SU-DHL-6 (cell line): Measurements from ENCODE around the gene TOR4A.

Source experiments
- H2AFZ ChIP-seq: fragments of 200-600 bp; sonication (generic); 2 replicates; pipeline ENCODE4 v1.6.1; 2014; ENCODE audit warnings: low read depth, mild to moderate bottlenecking, moderate library complexity, mixed read lengths, antibody characterized with exemption, low read length; ENCODE audit not compliant: severe bottlenecking
- H3F3A ChIP-seq: fragments of 200-600 bp; shearing (Covaris generic); 2 replicates; pipeline ENCODE4 v1.6.0; 2016; ENCODE audit warnings: antibody characterized with exemption, mild to moderate bottlenecking; ENCODE audit not compliant: insufficient read depth
- H3K27ac ChIP-seq: fragments of 200-600 bp; sonication (generic); 2 replicates; pipeline ENCODE4 v1.5.1; 2016; ENCODE audit warnings: low read depth, mild to moderate bottlenecking, low read length, moderate library complexity, mixed read lengths
- H3K27me3 ChIP-seq: fragments of 200-600 bp; sonication (generic), shearing (Covaris generic); 2 replicates; pipeline ENCODE4 v1.6.0; 2014; ENCODE audit warnings: mild to moderate bottlenecking, low read length
- H3K36me3 ChIP-seq: fragments of 200-600 bp; sonication (generic); 2 replicates; pipeline ENCODE4 v1.6.1; 2014; ENCODE audit warnings: mild to moderate bottlenecking, low read length, mixed read lengths
- H3K4me2 ChIP-seq: fragments of 300-600, 200-600 bp; shearing (Covaris generic), sonication (generic); 2 replicates; pipeline ENCODE4 v1.6.0; 2014; ENCODE audit warnings: low read length, low read depth, mild to moderate bottlenecking; ENCODE audit not compliant: poor library complexity, severe bottlenecking
- H3K4me3 ChIP-seq: fragments of 200-600 bp; sonication (generic); 2 replicates; pipeline ENCODE4 v1.5.1; 2014; ENCODE audit warnings: antibody characterized with exemption, low read length, mild to moderate bottlenecking, mixed read lengths; ENCODE audit not compliant: insufficient read depth, poor library complexity, severe bottlenecking
- H3K79me2 ChIP-seq: fragments of 200-600 bp; sonication (generic); 2 replicates; pipeline ENCODE4 v1.6.1; 2014; ENCODE audit warnings: mild to moderate bottlenecking, low read length, moderate library complexity; ENCODE audit not compliant: insufficient read depth
- H3K9ac ChIP-seq: fragments of 200-600 bp; sonication (generic); 2 replicates; pipeline ENCODE4 v1.7.0; 2014; ENCODE audit warnings: mild to moderate bottlenecking, low read length
- H3K9me2 ChIP-seq: fragments of 200-600 bp; sonication (generic); replicated peaks from 2 replicates; pipeline ENCODE4 v1.6.1; 2014; ENCODE audit warnings: low read length; ENCODE audit not compliant: insufficient read depth
- H3K9me3 ChIP-seq: fragments of 200-600 bp; sonication (generic); 2 replicates; pipeline ENCODE4 v1.6.1; 2014; ENCODE audit warnings: low read length, mixed read lengths; ENCODE audit not compliant: insufficient read depth
- H4K20me1 ChIP-seq: fragments of 200-600 bp; sonication (generic); 2 replicates; pipeline ENCODE4 v1.6.1; 2014; ENCODE audit warnings: low read depth, mild to moderate bottlenecking, antibody characterized with exemption, low read length, moderate library complexity, mixed read lengths
- CTCF ChIP-seq: fragments of 200-600 bp; sonication (generic); IDR thresholded peaks from one replicate; pipeline ENCODE4 v1.5.1; 2017; ENCODE audit warnings: antibody characterized with exemption, mild to moderate bottlenecking, low read length, moderate library complexity; ENCODE audit not compliant: insufficient read depth, poor library complexity, severe bottlenecking
- EZH2phosphoT487 ChIP-seq: fragments of 200-600 bp; sonication (generic), shearing (Covaris generic); conservative IDR thresholded peaks from 2 replicates; pipeline ENCODE4 v1.6.1; 2018; ENCODE audit warnings: mild to moderate bottlenecking, antibody characterized with exemption, low read length, moderate library complexity, mixed read lengths

TOR4A gene

GRCh38 chr9:137317021-137317717 is 39.6 kb downstream of the TOR4A start:
- Histone ChIP-seq H3K9me3 (no peaks in the 10 kb centered on the region), H3K9me2 (no peaks in the 10 kb centered on the region), H2AFZ (no peak overlapping the region), H3F3A (no peaks in the 10 kb centered on the region), H3K27ac (no peak overlapping the region), H4K20me1 (no peaks in the 10 kb centered on the region), H3K4me3 (no peak overlapping the region), H3K4me2 (no peak overlapping the region), H3K9ac (no peak overlapping the region), H3K27me3 (no peaks in the 10 kb centered on the region), H3K36me3 (no peaks in the 10 kb centered on the region), H3K79me2 (no peaks in the 10 kb centered on the region)
- TF ChIP-seq CTCF: no peak
- TF ChIP-seq EZH2phosphoT487: no peak

- TF ChIP-seq CTCF (no peak), EZH2phosphoT487 (no peak)
- H3K4me3 ChIP-seq: no peak overlapping the region
- no peak overlapping the region for H3K9ac ChIP-seq
- no peak overlapping the region for H3K4me2 ChIP-seq
- H3K79me2 ChIP-seq: no peaks in the 10 kb centered on the region
- no peak overlapping the region for H2AFZ ChIP-seq
- H3K27ac ChIP-seq: no peak overlapping the region
- no peaks in the 10 kb centered on the region for H3K36me3 ChIP-seq
- no peaks in the 10 kb centered on the region for H4K20me1 ChIP-seq
- H3K9me2 ChIP-seq: no peaks in the 10 kb centered on the region
- no peaks in the 10 kb centered on the region for H3K9me3 ChIP-seq
- no peaks in the 10 kb centered on the region for H3F3A ChIP-seq
- H3K27me3 ChIP-seq: no peaks in the 10 kb centered on the region
Measured at GRCh38 chr9:137317718-137318511, 40.4 kb downstream of the TOR4A start.

- Histone ChIP-seq H3K36me3 (no peaks in the 10 kb centered on the region), H3K27ac (no peak overlapping the region), H2AFZ (no peak overlapping the region), H3K4me3 (no peak overlapping the region), H3K79me2 (no peaks in the 10 kb centered on the region), H3K27me3 (no peaks in the 10 kb centered on the region), H3K9me3 (no peaks in the 10 kb centered on the region), H3F3A (no peaks in the 10 kb centered on the region), H3K9me2 (no peaks in the 10 kb centered on the region), H3K4me2 (no peak overlapping the region), H3K9ac (no peak overlapping the region), H4K20me1 (no peaks in the 10 kb centered on the region)
- TF ChIP-seq CTCF: no peak
- no peak for TF ChIP-seq EZH2phosphoT487
Measured at GRCh38 chr9:137318602-137319001, 41.1 kb downstream of the TOR4A start.
